GM18867 (cell line): ENCODE results near the gene LAMA4.

ENCODE experiments used
- ATAC-seq: cut with Tn5 transposase; IDR thresholded peaks from one replicate; pipeline ENCODE4 v1.9.1; 2021; ENCODE audit warnings: mild to moderate bottlenecking, moderate library complexity; ENCODE audit not compliant: unreplicated experiment

LAMA4 gene

DNA sequence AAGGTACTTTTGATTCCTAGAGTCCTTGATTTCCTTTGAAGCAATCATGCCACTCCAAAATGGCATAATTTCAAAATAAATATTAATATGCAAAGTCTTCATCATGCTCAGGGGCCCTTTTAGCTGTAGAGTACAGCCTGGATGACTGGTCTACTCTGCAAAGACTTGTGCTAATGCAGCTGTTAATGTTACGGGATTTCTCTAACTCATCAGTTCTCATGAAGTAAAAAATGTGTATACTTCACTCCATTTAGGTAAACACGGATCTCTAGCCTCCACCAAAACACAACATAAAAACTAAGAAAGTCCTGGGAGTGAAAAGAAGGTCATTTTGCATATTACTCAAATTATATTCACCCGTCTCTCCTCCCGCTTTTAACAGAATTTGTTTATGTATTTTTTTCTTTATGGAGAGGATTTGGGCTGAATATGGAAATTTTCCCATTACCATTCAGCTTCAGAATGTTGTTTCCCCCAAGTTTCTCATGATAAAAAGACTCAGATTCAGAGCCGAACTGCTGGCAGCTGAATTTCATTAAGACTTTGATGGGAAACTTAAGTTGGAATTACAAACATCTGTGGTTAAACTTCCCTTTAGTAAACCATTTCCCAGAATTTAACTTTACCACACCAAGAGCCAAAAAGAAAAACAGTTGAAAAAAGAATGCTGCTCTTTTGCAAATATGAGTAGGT is 8.7 kb downstream of the LAMA4 start:
- no peak for ATAC-seq

DNA sequence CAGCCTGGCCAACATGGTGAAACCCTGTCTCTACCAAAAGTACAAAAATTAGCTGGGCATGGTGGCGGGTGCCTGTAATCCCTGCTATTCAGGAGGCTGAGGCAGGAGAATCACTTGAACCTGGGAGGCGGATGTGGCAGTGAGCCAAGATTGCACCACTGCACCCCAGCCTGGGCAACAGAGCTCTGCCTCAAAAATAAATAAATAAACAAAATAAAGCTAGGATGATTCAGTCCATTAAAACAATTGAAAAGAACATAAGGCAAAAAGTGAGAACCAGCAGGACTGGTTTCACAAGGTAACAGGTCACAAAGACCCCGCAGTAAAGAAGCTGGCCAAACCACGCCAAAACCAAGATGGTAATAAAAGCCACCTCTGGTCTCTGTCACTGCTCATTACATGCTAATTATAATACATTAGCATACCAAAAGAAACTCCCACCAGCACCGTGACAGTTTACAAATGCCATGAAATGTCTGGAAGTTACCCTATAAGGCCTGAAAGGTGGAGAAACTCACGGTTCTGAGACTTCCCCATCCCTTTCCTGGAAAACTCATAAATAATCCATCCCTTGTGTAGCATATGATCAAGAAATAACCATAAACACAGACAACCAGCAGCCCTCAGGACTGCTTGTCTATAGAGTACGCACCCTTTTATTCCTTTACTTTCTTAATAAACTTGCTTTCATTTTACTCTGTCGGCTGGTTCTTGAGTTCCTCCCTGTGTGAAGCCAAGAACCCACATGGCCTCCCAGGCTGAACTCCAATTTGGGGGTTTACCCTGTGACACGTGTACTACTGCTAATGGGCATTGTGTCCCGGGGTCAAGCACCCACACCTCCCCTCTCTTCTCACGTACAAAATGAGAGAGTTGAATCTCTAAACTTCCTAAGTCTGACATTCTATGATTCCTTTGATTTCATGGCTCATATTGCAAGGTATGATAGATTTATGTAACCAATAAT is 10.2 kb downstream of the LAMA4 start:
- no peak for ATAC-seq

DNA sequence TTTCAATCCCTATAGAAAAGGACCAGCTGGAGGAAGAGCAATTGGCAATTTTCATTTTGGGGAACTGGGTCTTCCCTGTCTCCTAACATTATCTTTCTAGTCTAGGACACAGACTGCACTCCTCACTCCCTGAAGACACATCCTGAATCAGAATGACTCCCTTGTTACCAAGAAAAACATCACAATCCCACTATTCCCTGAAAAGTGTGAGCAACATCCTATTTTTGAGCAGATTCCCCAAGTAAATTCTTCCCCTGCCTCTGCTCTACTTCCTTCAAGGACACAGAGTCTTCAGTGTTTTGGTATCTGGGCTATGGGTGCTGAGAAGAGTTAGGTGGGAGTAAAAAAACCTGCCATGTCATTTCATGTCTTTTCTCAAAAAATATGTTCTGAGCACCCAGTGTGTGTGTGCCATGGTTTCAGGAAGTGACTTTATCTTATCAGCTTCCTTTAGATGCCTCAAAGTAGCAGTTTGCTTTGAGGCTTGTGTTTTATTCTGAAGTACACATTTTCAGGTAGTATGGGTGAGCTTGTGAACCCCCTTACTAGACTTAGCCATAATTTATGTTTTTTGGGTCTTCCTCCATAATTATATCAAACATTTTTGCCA is 12.4 kb downstream of the LAMA4 start:
- ATAC-seq, result no peak

DNA sequence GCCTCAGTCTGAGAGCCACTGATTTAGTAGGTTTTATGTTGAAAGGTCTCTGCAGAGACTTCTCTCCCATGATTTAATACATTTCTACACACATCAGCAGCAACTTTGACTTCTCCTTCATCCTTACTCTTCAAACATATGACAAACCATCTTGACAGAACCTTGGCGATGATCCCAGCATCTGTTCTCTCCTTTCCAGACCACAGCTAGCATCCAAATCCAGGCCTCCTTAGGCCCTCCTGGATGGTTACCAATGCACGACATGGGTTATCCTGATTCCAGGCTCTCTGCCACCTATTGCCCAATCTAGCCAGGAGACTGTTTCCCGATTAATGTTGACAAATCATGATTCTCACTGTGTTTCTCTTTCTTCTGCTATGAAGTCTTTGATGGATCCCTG is 16.8 kb downstream of the LAMA4 start:
- ATAC-seq, result no peak

DNA sequence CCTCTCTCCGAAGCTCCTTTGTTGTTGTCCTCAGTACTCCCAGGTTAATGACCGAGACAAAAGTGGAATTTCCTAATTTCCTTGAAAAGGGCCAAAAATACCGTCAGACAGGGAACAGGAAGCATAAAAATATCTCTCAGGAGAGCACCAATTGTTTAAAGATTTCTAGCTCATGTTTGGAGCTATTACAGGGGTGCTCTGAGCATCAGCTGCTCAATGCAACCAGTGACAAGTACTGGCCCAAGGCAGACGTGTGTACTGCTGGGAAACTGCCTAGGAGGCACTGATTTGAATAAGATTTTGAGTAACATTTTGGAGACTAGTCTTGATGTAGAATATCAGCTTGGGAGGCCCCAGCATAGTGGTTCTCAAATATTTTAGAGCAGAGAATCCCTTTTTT is 17.3 kb downstream of the LAMA4 start:
- no peak for ATAC-seq

DNA sequence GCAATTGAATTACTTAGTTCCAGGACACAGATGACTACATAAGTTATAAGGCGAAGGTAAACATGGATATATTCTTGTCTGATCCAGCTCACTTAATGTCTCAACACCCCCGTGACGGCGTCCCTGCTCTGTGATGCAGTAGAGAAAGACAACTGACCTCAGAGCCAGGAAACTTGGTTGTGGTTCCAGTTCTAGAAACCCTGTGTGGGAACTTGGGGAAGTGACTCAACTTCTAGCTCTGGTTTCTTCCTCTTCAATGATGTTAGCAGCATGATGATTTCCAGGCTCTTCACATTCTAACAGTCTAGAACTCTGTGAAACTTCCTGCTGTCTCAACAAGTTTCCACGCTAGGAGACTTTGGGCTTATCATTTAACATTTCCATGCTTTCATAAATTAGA is 18.4 kb downstream of the LAMA4 start:
- ATAC-seq, result no peak

DNA sequence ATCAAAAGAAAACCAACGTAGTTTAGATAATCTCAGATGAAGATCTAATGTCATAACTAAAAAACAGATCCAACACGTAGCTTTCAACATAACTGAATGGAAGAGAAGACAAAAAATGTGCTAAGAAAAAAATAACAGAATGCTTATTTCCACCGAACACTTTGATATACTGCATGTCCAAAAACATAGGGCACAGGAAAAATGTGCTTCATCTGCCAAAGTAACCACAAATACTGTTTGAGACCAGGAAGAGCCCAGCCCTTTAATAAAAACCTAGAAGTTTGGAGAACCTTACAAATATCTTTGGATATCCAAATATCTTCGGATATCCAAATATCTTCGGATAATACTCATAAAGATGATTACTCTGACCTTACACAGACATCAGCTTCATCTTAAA is 19.8 kb downstream of the LAMA4 start:
- no peak for ATAC-seq

DNA sequence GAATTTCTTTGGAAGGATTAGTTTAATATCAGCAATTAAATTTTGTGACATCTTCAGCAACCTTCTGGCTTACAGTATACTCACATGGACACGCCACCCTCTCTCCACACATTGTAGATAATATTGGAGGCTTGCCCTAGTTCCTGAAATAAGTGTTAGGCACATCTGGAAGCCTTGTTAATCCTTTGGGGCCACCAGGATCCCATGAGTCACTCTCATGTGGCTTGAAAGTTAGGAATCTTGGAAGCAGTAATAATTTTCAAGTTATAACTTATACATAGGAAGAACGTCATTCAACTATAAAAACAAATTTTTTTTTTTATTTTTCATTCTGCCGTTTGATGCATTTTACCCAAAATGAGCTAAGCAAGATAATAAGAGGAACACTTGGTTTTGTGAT is 20.5 kb downstream of the LAMA4 start:
- no peak for ATAC-seq

DNA sequence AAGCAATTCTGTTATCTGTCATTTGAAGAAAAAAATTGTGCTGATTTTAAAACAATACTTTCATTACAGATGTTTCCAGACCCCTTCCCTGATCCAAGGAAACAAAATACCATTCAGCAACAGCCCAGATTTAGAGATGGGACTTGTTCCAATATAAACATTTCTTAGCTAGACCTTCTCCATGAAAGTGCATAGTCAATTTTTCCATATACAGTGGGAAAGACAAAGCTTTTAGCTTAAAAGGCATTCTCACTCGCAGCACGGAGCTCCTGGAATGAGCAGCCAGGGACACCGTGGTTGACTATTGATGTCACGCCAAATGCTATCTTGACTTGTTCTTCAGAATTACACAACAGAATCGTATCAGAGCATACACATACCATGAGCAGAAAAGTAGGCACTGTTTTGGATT is 21.5 kb downstream of the LAMA4 start:
- no peak for ATAC-seq

DNA sequence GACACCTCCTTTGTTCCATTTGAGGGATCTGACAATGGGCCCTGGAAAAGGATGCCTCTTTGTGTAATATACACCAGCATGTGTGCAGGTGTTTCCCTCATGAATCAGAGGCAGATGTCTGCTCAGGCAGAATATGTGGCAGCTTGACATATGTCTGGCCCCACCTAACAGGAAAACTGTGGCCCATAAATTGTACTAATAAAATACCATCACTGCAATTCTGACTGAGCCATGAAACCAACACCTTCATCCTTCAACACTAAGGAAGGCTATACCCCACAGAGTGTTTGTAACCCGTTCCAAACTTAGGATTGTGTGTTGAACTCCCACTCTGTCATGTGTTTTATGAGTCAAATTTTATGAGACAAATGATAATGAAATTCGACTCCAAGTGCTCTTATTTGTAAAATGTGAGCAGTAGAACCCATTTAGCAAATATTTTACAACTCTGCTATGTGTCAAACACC is 22.7 kb downstream of the LAMA4 start:
- no peak for ATAC-seq

DNA sequence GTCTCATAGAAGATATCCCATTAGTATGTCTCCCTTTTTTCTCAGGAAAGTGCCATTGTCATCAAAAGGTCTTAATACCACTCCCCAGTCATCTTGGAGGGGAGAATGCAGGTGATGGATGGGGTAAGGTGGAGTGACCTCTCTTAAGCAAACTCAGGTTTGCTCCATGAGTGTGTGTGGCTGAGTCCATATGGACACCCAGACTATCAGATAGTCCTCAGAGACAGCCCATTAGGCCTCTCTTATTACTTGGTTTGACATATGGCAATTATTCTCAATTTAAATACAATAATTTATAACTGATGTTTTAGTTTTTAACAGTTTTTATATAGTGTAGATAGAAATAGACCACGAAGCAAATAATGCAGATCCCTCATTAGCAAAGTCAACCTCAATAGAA is 23.2 kb downstream of the LAMA4 start:
- ATAC-seq, result no peak

DNA sequence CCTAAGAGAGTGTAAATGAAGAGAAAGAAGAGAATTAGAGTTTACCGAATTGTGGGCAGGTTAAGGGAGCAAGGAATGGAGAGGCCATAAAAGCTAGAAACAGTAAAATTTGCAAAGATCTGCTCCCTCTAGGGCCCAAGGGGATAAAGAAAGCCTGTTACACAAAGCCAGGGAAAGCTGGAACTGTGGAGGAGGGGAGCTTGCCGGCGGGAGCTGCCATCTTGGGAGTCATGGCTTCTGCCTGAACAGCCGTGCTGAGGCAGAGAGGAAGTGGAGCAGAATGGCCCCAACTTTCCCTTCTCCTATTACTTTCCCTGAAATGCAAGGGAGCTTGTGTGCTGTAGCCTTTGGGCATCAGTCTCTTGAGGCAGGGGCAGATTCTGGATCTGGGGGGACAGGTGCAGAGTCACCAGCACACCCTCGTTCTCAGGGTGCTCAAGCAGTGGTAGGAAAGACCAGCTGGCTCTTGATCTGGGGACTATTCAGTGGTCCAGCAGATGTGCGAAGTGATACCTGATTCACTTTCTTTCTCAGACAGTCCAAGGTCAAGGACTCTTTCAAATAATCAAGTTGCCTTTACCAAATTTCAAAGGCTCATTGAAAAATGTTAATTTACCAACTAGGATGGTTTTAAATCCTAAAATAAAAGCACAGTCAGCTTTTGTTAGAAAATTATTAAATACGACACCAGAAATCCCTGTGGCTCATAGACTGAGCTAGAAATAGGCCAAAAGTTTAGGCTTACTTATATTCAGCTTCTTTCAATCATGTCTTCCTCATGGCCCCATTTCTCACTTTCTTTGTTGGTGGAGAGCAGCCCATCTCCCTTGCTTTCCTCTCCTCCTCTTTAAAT is 25.7 kb downstream of the LAMA4 start:
- ATAC-seq, result no peak

DNA sequence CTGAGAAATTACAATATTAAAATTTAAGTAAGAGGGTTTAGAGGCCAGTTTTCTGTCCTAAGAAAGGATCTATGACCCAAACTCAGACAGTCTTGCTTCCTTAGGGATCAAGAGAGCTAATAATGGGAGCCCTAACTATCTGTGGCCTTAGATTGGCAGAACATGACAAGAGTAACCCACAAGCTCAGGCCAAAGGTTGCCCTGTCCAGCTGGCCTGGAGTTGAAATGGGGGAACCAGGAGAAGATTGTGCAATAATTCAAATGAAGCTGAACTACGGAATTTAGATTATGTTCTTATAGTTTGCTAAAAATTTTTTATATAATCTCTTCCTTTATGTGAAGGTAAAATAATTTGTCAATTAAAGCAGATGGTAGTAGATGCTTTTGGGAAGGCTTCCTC is 26.4 kb downstream of the LAMA4 start:
- no peak for ATAC-seq

DNA sequence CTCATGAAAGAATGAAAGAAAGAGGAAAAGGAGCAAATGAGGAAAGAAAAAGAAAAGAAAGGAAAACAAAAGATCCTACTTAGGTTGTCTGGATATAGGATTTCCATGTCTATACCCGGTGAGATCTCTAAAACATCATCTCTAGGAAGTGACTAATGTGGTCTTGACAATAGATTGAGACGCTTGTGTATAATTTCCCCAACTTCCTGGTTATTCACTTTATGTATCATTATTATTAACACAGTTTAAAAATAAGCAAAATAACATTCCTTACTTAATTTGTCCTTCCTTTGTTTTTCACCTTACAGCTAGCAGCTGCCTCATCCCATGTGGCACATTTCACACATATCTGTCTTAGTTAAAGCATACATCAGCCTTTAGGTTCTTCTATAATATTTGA is 27.0 kb downstream of the LAMA4 start:
- no peak for ATAC-seq

DNA sequence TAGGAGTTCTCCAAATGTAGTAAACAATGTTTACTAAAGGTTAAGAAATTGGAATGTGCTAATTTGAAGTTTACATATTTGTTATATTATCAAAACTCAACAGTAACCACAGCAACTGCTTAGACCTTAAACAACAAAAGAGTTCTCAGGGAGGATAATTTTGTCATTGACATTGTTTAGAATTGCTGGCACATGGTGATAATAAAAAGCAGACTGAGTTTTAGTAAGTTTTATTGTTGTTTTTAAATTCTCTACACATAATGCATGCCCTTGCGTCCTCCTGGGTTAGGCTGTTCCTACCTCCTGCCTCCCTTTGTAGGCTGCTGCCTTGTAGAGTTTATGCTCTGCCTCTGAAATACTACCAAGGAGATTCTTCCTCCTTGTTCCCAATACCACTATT is 28.7 kb downstream of the LAMA4 start:
- ATAC-seq, result no peak

DNA sequence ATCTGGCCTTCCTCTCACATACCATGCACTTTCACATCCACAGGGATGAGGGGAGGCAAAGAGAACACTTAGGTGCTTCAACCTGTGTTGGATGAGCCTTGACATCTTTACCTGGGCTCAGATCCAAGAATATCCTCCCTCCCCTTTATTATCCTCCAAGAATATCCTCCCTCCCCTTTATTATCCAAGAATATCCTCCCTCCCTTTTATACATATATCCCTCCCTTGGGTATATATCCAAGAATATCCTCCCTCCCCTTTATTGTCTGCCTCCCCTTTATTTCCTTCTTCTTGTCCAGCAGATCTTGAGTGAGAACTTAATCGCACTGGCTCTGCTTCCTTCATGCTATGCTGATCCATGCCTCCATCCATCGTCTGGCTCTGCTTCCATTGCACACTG is 30.3 kb downstream of the LAMA4 start:
- ATAC-seq, result no peak

DNA sequence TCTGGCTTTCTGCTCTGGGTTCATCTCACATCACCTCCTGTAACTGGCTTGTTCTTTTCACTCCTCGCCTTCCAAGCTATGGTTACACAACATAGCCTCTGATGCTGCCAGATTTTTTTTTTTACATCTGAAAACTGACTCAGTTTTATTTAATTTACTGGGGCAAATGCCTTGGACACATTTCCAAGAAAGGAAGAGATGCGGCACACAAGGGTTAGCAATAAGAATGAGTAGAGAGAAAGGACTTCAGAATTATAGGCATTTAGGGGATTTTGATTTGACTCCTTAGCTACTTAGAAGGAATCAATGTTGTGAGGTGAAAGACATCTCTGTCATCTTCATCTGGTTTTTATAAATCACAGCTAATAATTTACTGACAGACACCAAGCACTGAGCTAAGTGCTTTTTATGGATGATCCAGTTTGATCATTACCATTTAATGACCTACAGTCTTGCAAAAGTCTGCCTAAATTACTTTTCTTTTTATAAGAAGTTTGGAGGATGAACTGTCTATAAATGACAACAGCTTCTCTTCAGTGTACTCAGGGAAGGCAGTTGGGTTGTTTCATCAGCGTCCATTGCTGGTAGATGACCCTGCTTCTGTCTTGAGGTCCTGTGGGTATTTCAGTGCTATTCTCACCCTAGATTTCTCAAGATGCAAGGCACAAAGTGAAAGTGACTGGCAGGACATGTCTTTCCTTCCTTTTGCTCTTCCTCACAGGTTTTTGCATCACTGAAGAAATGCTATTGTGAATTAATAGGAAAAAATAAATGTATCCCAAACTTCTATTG is 31.1 kb downstream of the LAMA4 start:
- no peak for ATAC-seq

DNA sequence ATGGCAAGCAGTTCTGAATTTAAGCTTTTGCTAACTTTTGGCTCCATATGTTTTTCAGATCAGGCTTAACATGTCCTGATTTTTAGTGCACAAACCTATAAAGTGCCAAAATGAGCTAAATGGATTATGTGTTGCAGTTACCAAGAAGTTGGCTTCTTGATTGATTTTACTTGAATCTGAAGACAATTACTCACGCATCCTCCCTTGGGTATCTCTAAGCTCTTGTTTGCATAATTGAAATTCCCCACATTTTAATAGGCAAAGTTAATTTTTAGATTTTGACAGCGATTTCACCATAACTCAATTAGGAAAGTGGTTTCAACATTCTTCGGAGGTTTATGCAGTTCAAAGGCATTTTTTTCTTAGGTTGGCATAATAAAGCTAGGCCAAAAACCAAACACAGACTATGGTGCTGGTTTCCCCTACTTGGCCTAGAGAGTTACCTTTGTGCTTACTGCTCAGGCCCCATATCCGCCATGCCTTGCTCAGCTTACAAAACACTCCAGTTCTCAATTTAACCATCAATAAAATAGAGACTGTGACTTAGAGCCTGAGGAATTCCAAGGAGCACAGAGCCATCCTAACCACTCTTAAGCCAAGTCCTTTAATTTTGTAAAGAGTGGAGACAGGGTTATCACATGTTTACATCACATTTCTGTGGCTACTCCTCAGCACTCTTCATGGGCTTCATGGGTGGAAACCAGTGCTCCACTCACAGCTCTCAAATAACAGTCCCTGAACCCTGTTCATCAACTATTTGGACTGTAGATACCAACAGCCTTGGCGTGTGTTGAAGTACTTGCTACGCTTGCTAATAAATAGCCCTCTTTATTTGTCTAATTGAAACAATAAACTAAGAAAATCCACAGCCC is 32.1 kb downstream of the LAMA4 start:
- no peak for ATAC-seq

DNA sequence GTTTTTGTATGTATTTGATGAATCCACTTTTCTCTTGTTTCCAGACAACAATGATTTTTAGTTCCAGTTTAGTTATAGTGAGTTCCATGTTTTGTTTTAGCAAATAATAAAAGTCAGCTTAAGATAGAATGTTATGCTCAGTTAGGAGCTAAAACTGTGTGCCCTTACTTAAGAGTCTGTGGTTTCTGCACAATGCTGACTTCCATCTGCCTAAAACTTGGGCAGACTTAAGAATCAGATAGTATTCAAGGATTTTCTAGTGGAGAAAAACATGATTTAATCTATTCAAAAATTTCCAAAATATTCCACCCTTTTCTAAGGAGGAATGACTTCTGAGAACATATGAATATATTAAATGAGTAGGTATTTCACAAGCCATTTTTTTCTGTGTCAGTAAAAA is 32.8 kb downstream of the LAMA4 start:
- ATAC-seq, result no peak
